ENCODE data around the gene ENAH. TPM values are rescaled to one million over a fixed set of nuclear protein-coding genes. Genes with fewer than 3 reads are reported as not detected.

The ENAH gene
- total RNA-seq, 1 experiment from 2014 or later, result 285 TPM

- H3K27me3 Mint-ChIP-seq (ENCODE audit: low read depth), result peaks cover 4% of the 10 kb centered on the region; the same call in 1 of the 2 replicates
- Histone ChIP-seq H3K14ac (ENCODE audit: insufficient read depth, low read length) (no peak overlapping the region), H3K23me2 (ENCODE audit: insufficient read length, low read depth, low read length, poor library complexity, severe bottlenecking) (no peaks in the 10 kb centered on the region), H3K27ac (ENCODE audit: insufficient read length, low read depth, low read length) (no peak overlapping the region), H3K23ac (ENCODE audit: insufficient read length, low read depth, low read length) (no peak overlapping the region), H2BK15ac (ENCODE audit: low read depth, low read length) (no peak overlapping the region), H4K91ac (ENCODE audit: insufficient read length, low read depth, low read length) (no peak overlapping the region), H2BK20ac (ENCODE audit: low read depth, low read length, poor library complexity, severe bottlenecking) (no peak overlapping the region), H3K27me3 (ENCODE audit: insufficient read depth, low read length) (peaks cover 2% of the 10 kb centered on the region; the same call in 1 of the 2 replicates), H3K18ac (ENCODE audit: insufficient read length, low read depth, low read length) (no peak overlapping the region), H4K8ac (replicated peaks; ENCODE audit: insufficient read length, low read depth, low read length) (no peak overlapping the region), H3K56ac (ENCODE audit: insufficient read length, low read depth, low read length) (no peak overlapping the region), H3K4me2 (ENCODE audit: insufficient read depth, insufficient read length, low read length) (no peak overlapping the region), H3T11ph (ENCODE audit: low read length) (no peak overlapping the region), H3K9me3 (ENCODE audit: control insufficient read depth, low read depth, low read length) (no peaks in the 10 kb centered on the region), H4K5ac (ENCODE audit: insufficient read length, low read depth, low read length) (no peak overlapping the region), H3K79me2 (ENCODE audit: insufficient read depth, low read length) (no peaks in the 10 kb centered on the region), H4K20me1 (ENCODE audit: control insufficient read depth, insufficient read depth, insufficient read length) (no peaks in the 10 kb centered on the region), H2AK5ac (ENCODE audit: insufficient read length, low read length) (no peak overlapping the region), H2BK12ac (ENCODE audit: insufficient read length, low read depth, low read length) (no peak overlapping the region), H2BK120ac (ENCODE audit: low read depth, low read length, poor library complexity, severe bottlenecking) (no peak overlapping the region), H3K4ac (ENCODE audit: low read depth, low read length) (no peak overlapping the region), H3K9ac (ENCODE audit: extremely low read depth, insufficient read length, low read length) (no peak overlapping the region), H3K4me1 (ENCODE audit: insufficient read depth, low read length) (no peaks in the 10 kb centered on the region), H3K79me1 (ENCODE audit: insufficient read depth, low read depth, low read length, poor library complexity, severe bottlenecking) (no peaks in the 10 kb centered on the region), H2BK5ac (ENCODE audit: insufficient read length, low read length) (no peak overlapping the region), H2AFZ (ENCODE audit: low read length) (no peak overlapping the region)
- no peak for TF ChIP-seq CTCF (conservative IDR thresholded peaks at IDR 0.05)
- H3K9me3 Mint-ChIP-seq, result no peaks in the 10 kb centered on the region
- no peaks in the 10 kb centered on the region for H3K36me3 Mint-ChIP-seq (ENCODE audit: insufficient read depth in 1 of 3, low read depth in 3 of 3)
- no peak for DNase-seq
- H3K4me3 Mint-ChIP-seq, result no peak overlapping the region
- WGBS (ENCODE audit: extremely low coverage, insufficient read length, low lambda C conversion rate), result no CpG with 5 or more reads among the region's 4 CpGs
- no peaks in the 10 kb centered on the region for H3K4me1 Mint-ChIP-seq
- no peak overlapping the region for H3K27ac Mint-ChIP-seq
Observed at GRCh38 chr1:225670806-225671733, 18.1 kb upstream of the ENAH start.
